SK-N-SH (cell line): Measurements from ENCODE around the gene SURF6. TPM values are rescaled to one million over a fixed set of nuclear protein-coding genes. Genes with fewer than 3 reads are reported as not detected.
"Not testable (repeated sequence)": the region's sequence is repeated elsewhere in the genome, so short reads cannot be mapped to it uniquely, and the experiment has no call there.

Experiments
- CTCF ChIA-PET: fragments of 300-600, 350-600 bp; formaldehyde crosslinking; extraction: SDS; loops from one replicate; lab custom pipeline; 2021; lab: Yijun Ruan, JAX
- POLR2A ChIA-PET: fragments of 350-600 bp; sonication (Branson Sonifier 250); formaldehyde crosslinking; extraction: SDS; loops from one replicate; lab custom pipeline; 2020; ENCODE audit warnings: antibody characterized with exemption, inconsistent platforms; lab: Yijun Ruan, JAX
- DNase-seq: peaks from one replicate; pipeline ENCODE4 v3.0.0; 2012
- H2AFZ ChIP-seq: fragments of 200-600 bp; sonication (generic); 2 replicates; pipeline ENCODE4 v1.8.1; 2016; ENCODE audit warnings: antibody characterized with exemption, mild to moderate bottlenecking, low read depth
- H3F3A ChIP-seq: fragments of 200-600 bp; sonication (generic); replicated peaks from 2 replicates; pipeline ENCODE3; 2016; ENCODE audit warnings: antibody characterized with exemption, mild to moderate bottlenecking; ENCODE audit not compliant: insufficient read depth
- H3K27ac ChIP-seq, 2 experiments: fragments of 200-500 bp in 1 of 2; fragments of 200-600 bp in 1 of 2; sonication (Bioruptor generic) in 1 of 2; sonication (generic), shearing (Covaris generic) in 1 of 2; 2 replicates each; pipeline versions ENCODE4 v1.5.1 to v1.6.1; 2014 to 2016; ENCODE audit warnings: low read depth in 2 of 2, inconsistent platforms in 1 of 2, low read length in 1 of 2, mild to moderate bottlenecking in 1 of 2, mixed read lengths in 1 of 2
- H3K27me3 ChIP-seq: fragments of 200-600 bp; sonication (generic), shearing (Covaris generic); 2 replicates; pipeline ENCODE4 v1.6.1; 2016; ENCODE audit warnings: mixed run types; ENCODE audit not compliant: insufficient read depth
- H3K36me3 ChIP-seq, 2 experiments: fragments of 200-500 bp in 1 of 2; fragments of 200-600 bp in 1 of 2; sonication (Bioruptor generic) in 1 of 2; sonication (generic) in 1 of 2; replicated peaks in 1 of 2; 2 replicates each; pipeline versions ENCODE3 to v1.5.1; 2014 to 2016; ENCODE audit warnings: low read length in 1 of 2, mild to moderate bottlenecking in 1 of 2; ENCODE audit not compliant: insufficient read depth in 2 of 2, control insufficient read depth in 1 of 2
- H3K4me1 ChIP-seq, 2 experiments: fragments of 200-500 bp in 1 of 2; fragments of 200-600 bp in 1 of 2; sonication (Bioruptor generic) in 1 of 2; sonication (generic), shearing (Covaris generic) in 1 of 2; 2 replicates each; pipeline versions ENCODE4 v1.5.1 to v1.6.1; 2014 to 2016; ENCODE audit warnings: low read depth in 1 of 2, low read length in 1 of 2, mixed run types in 1 of 2; ENCODE audit not compliant: insufficient read depth in 2 of 2, control insufficient read depth in 1 of 2
- H3K4me2 ChIP-seq: fragments of 200-600 bp; sonication (generic), shearing (Covaris generic); 2 replicates; pipeline ENCODE4 v1.6.1; 2017; ENCODE audit warnings: mixed run types
- H3K4me3 ChIP-seq, 2 experiments: fragments of 200-500 bp in 1 of 2; fragments of 200-600 bp in 1 of 2; sonication (Bioruptor generic) in 1 of 2; sonication (generic), shearing (Covaris generic) in 1 of 2; 2 replicates each; pipeline versions ENCODE4 v1.5.1 to v1.8.1; 2014 to 2016; ENCODE audit warnings: low read depth in 2 of 2, inconsistent platforms in 1 of 2, low read length in 1 of 2, mild to moderate bottlenecking in 1 of 2, mixed read lengths in 1 of 2, moderate library complexity in 1 of 2
- H3K79me2 ChIP-seq: fragments of 200-600 bp; sonication (generic); 2 replicates; pipeline ENCODE4 v1.8.1; 2017; ENCODE audit warnings: mild to moderate bottlenecking; ENCODE audit not compliant: insufficient read depth
- H3K9ac ChIP-seq: fragments of 200-600 bp; sonication (generic); 2 replicates; pipeline ENCODE4 v1.6.1; 2017; ENCODE audit warnings: mixed run types
- H3K9me2 ChIP-seq: fragments of 200-600 bp; sonication (generic); 2 replicates; pipeline ENCODE4 v1.6.1; 2017; ENCODE audit warnings: mixed run types
- H3K9me3 ChIP-seq: fragments of 200-600 bp; sonication (generic); 2 replicates; pipeline ENCODE4 v1.6.1; 2017; ENCODE audit warnings: mixed run types, mild to moderate bottlenecking, moderate library complexity
- H4K20me1 ChIP-seq: fragments of 200-600 bp; sonication (generic); 2 replicates; pipeline ENCODE4 v1.6.1; 2017; ENCODE audit warnings: mild to moderate bottlenecking, mixed run types; ENCODE audit not compliant: insufficient read depth
- CHD2 ChIP-seq: fragments of 150-350 bp; IDR thresholded peaks from 2 replicates; pipeline ENCODE4 v1.6.1; 2018; ENCODE audit warnings: low read length; ENCODE audit not compliant: partially characterized antibody
- CTCF ChIP-seq: fragments of 200-600 bp; sonication (generic); IDR thresholded peaks from 2 replicates; pipeline ENCODE4 v1.6.1; 2017; ENCODE audit warnings: antibody characterized with exemption, mild to moderate bottlenecking, moderate library complexity
- EZH2phosphoT487 ChIP-seq: fragments of 200-600 bp; sonication (generic); IDR thresholded peaks from 2 replicates; pipeline ENCODE4 v1.6.1; 2017; ENCODE audit warnings: low read depth, mixed run types, mild to moderate bottlenecking, antibody characterized with exemption, moderate library complexity, borderline replicate concordance
- FOSL2 ChIP-seq: IDR thresholded peaks from 2 replicates; pipeline ENCODE4 v1.4.0; 2012; ENCODE audit warnings: low read depth, mild to moderate bottlenecking, moderate library complexity, borderline replicate concordance
- GATA2 ChIP-seq: sonication (generic); formaldehyde crosslinking; IDR thresholded peaks from 2 replicates; pipeline ENCODE4 v1.5.0; 2020; ENCODE audit warnings: mild to moderate bottlenecking, missing genetic modification reagents
- MXI1 ChIP-seq: IDR thresholded peaks from 2 replicates; pipeline ENCODE4 v1.6.1; 2012; ENCODE audit warnings: mild to moderate bottlenecking, low read depth, low read length, improper control_type of control experiment
- NFIC ChIP-seq: IDR thresholded peaks from 2 replicates; pipeline ENCODE4 v1.4.0; 2012; ENCODE audit warnings: borderline replicate concordance
- PBX3 ChIP-seq: IDR thresholded peaks from 2 replicates; pipeline ENCODE4; 2012
- RCOR1 ChIP-seq: fragments of 150-350 bp; IDR thresholded peaks from 2 replicates; pipeline ENCODE4 v1.6.1; 2017; ENCODE audit warnings: antibody characterized with exemption, low read length
- REST ChIP-seq: IDR thresholded peaks from 2 replicates; pipeline ENCODE4 v1.6.1; 2012; ENCODE audit warnings: mild to moderate bottlenecking, low read depth, low read length, moderate library complexity
- TCF12 ChIP-seq: IDR thresholded peaks from 2 replicates; pipeline ENCODE4 v1.4.0; 2012
- USF2 ChIP-seq: fragments of 150-350 bp; IDR thresholded peaks from 2 replicates; pipeline ENCODE4 v1.6.1; 2017; ENCODE audit warnings: antibody characterized with exemption, low read length, low read depth, borderline replicate concordance
- YY1 ChIP-seq: IDR thresholded peaks from 2 replicates; pipeline ENCODE4 v1.4.0; 2012; ENCODE audit warnings: low read depth, mild to moderate bottlenecking
- WGBS: methylation state at CpG from one replicate; pipeline ENCODE4 v1.1.6; 2017; ENCODE audit warnings: low lambda C conversion rate; 5-methylcytosine and 5-hydroxymethylcytosine counted together
- polyA plus RNA-seq, 3 experiments: library from polyadenylated mRNA; depleted of rRNA; stranded (reverse); fragments of >200 nt; gene quantifications; 2 replicates each; pipeline ENCODE4 v1.2.3, GENCODE V29; 2012

The SURF6 gene
- polyA plus RNA-seq, 1 of the 3 experiments (the other 2 are of a cell fraction): 44.5 TPM

GRCh38 chr9:133339641-133340040 lies 3.7 kb upstream of the SURF6 start:
- H3K27ac ChIP-seq: no peak overlapping the region
- peaks cover 4 to 8% of the 10 kb centered on the region in 2 experiments; a peak in 1 of 4 replicates for H3K4me1 ChIP-seq
- ChIA-PET POLR2A (interaction anchor here (1.2 kb wide), 1 partner anchor 8 kb away, joined by 4 read pairs; the partner anchor contains the start of genes MED22 and RPL7A), CTCF (interaction anchor here (1.8 to 2.6 kb wide), 2 partner anchors 12 to 153 kb away, joined by 5 to 13 read pairs; no protein-coding TSS in a partner anchor)
- H3K27me3 ChIP-seq: no peaks in the 10 kb centered on the region
- no peak overlapping the region for H3K9ac ChIP-seq
- H3F3A ChIP-seq: peaks cover 6% of the 10 kb centered on the region
- 98% methylated on average over 5 of the region's 5 CpGs for WGBS
- H3K4me2 ChIP-seq: no peak overlapping the region
- H3K9me3 ChIP-seq: no peaks in the 10 kb centered on the region
- DNase-seq: no peak
- H2AFZ ChIP-seq: no peak overlapping the region
- H3K79me2 ChIP-seq: peaks cover 13% of the 10 kb centered on the region
- 0 out of 2 replicates have a peak, but pooled peaks cover 4% of the 10 kb centered on the region for H4K20me1 ChIP-seq
- TF ChIP-seq YY1 (no peak), MXI1 (no peak), CHD2 (no peak), FOSL2 (no peak), CTCF (no peak), PBX3 (no peak), REST (no peak), USF2 (no peak), GATA2 (CRISPR knock-in tag) (no peak), NFIC (no peak), EZH2phosphoT487 (no peak), RCOR1 (no peak), TCF12 (no peak)
- no peak overlapping the region for H3K4me3 ChIP-seq
- peaks cover 21 to 54% of the 10 kb centered on the region in 2 experiments for H3K36me3 ChIP-seq
- no peaks in the 10 kb centered on the region for H3K9me2 ChIP-seq

- Histone ChIP-seq H3K4me3 (peak overlapping the region; percentile 70 to 100; a peak in 3 of 4 replicates), H4K20me1 (0 out of 2 replicates have a peak, but pooled peaks cover 13% of the 10 kb centered on the region), H3K4me1 (peaks cover 8 to 15% of the 10 kb centered on the region in 2 experiments; a peak in 1 of 4 replicates), H3F3A (peaks cover 20% of the 10 kb centered on the region), H3K36me3 (peaks cover 38 to 54% of the 10 kb centered on the region in 2 experiments), H3K79me2 (peaks cover 27% of the 10 kb centered on the region), H3K4me2 (peak overlapping the region; percentile 89), H3K9ac (peak overlapping the region; percentile 85; the same call in 1 of the 2 replicates)
- not testable (repeated sequence) for H3K27me3 ChIP-seq, H3K9me3 ChIP-seq, DNase-seq, H3K27ac ChIP-seq, H2AFZ ChIP-seq, H3K9me2 ChIP-seq
- WGBS: 85% methylated on average over 11 of the region's 11 CpGs
- ChIA-PET CTCF (interaction anchor here (0.8 to 4.8 kb wide), 3 partner anchors 148 to 154 kb away, joined by 3 to 33 read pairs (median 7); no protein-coding TSS in a partner anchor), POLR2A (interaction anchor here (3.8 kb wide), 1 partner anchor 13 kb away, joined by 16 read pairs; the partner anchor contains the start of genes MED22 and RPL7A)
Observed at GRCh38 chr9:133334888-133335287, 1.1 kb downstream of the SURF6 start.
